ENCODE data around the gene FAM114A1.
"Not testable (repeated sequence)": the region's sequence is repeated elsewhere in the genome, so short reads cannot be mapped to it uniquely, and the experiment has no call there.

Gene FAM114A1

DNA sequence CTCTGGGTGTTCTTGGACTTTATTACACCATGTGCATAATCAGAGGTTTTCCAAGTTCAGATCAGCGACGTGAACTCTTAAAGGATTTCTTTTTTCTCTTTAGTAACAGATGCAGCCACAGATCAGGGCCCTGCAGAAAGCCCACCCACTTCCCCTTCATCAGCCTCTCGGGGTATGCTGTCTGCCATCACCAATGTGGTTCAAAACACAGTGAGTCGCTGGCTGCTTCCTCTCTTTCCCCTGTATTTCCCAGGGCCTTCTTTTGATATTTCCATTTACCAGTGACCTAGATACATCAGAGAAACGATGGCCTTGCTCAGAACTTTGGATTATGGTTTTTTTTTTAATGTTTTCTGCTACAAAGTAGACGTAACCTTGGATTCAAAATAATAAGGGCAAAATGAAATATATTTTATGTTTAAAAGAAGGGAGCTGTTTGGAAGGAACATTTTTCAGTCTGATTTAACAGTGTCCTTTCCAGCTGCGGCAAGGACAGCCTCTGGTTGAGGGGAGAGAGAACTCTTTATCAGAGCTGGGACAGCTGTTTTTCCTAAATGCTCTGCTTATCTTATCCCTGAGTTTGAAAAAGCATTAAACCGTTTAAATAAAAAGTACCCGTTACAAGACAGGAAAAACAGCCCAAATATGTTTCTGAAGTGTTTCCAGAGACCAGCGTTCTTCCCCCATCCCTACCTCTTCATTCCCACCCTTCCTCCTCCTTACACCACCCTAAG, 38.2 kb downstream of the FAM114A1 start:
- DNase-seq, result no peak

DNA sequence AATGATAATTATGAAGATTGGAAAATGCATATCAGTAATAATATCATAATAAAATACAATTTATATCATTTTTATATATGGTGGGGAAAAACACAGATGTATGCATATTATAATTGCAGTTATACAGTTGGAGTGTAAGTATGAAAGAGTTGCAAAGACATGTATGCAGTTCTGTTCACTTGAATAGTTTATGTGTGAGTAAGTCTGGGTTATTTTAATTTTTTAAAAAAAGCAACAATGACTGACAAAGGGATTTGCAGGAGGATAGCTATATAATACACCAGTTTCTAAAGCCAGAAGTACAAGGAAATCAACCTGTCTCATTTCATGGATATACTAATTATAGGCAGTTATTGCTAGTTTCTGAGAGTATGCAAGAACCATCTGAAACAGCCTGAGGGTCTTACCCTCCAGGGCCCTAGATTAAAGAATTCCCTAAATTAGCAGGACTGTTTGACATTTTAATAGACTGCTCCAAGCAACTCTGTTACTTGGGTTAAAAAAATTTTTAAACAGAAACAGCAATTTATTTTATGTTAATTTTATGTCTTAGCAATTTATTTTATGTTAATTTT, 40.2 kb downstream of the FAM114A1 start:
- no peak for DNase-seq

GRCh38 chr4:38909015-38909414, 41.4 kb downstream of the FAM114A1 start:
- no peak for DNase-seq

- no peak for DNase-seq
These were observed 43.7 kb downstream of the FAM114A1 start for GRCh38 chr4:38911257-38911656.

DNA sequence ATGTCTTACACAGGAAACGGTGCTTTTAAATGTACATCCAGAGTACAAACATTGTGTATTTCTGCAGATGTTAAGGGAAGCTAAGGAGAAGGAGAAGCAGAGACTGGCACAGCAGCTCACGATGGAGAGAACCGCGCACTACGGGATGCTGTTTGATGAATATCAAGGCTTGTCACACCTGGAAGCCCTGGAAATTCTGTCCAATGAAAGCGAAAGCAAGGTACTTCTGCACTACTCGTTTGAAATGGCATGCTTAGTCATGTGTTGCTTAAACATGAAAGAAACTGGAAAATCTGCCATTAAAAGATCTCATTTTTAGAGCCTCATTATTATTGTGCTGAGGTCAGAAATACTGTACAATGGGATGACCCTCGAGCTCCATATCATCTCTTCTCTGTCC, 47.2 kb downstream of the FAM114A1 start:
- no peak for DNase-seq

DNA sequence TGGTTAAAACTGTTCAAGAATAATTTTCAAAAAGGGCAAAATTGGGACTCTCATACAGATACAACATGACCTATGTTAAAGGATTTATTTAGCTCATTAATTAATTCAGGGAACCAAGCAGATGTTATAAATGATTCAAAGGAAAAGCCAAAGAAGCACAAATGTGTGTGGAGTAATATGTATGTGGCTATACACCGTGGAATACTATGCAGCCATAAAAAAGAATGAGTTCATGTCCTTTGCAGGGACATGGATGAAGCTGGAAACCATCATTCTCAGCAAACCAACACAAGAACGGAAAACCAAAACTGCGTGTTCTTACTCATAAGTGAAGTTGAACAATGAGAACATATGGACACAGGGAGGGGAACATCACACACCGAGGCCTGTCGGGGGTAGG, 48.7 kb downstream of the FAM114A1 start:
- not testable (repeated sequence) for DNase-seq

GRCh38 chr4:38917481-38918025, 49.9 kb downstream of the FAM114A1 start:
- no peak for DNase-seq

DNA sequence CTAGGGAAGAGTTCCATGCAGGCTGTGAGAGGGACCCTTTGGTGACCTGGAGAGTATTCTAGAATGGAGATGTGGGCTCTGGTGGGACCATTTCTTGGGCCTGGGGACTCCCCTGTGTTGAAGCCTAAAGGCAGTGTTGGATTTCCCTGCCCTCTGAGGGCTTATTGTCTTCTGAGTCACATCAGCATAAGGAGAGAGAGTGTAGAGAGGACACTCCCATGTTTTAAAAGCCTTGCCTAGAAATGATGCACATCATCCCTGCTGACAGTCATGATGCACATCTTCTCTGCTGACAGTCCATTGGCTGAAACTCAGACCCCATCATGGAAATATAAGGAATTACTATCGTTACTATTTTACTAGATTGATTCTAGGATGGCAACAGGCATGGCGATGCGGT, 51.9 kb downstream of the FAM114A1 start:
- no peak for DNase-seq

DNA sequence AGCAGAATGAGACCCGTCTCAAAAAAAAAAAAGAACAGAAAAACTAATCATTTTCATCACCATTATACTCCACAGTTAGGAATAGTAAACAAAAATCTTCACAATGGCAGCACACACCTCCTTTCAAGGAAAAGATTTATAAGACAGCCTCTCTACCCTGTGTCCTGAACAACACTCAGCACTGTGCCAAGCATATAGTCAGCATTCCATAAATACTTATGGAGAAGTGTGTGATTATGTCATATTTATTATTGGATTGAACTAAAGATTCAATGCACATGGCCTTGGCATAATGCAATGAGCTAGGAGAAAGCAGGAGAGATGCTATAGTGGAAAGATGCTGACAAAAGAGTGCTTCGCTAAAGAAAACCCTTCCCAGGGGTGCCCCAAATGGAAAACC, 52.6 kb downstream of the FAM114A1 start:
- DNase-seq, result no peak

- no peak for DNase-seq
These were observed 53.1 kb downstream of the FAM114A1 start for GRCh38 chr4:38920677-38921076.

GRCh38 chr4:38921151-38921550, 53.5 kb downstream of the FAM114A1 start:
- no peak for DNase-seq

DNA sequence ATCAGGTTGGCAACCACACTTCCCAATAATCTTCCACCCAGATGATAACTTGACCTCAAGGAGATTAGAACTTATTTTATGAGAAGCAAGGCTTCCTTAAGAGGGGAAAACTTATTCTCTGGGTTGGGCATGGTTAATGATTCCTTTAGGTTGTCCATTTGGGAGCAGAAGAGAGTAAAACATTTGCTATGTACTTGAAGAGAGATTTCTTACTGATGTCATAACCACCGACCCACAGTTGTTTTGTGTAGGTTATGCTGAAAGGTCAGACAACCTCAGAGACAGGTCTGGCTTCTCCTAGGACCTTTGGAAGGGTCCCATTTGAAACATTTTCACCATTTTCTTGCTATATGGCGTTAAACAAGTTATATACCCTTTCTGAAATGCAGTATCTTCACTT, 56.1 kb downstream of the FAM114A1 start:
- DNase-seq, result no peak

DNA sequence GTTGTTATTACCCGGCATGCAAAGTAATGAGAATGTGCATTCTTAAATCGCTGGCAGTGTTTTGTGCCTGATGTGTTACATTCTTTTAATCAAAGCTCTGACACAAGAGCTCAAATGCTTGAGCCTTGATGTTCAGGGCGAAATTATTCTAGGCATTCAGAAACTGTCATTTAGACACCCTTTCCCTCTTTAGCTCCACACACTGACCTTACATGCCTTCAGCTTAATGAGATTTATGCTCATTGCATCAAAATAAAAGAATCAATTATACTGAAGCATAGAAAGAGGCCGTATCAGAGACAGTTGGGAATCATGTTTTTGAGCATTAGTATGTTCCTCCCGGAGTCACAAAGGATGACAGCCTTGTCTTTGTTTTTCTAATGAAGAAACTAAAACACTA, 56.7 kb downstream of the FAM114A1 start:
- DNase-seq, result no peak

DNA sequence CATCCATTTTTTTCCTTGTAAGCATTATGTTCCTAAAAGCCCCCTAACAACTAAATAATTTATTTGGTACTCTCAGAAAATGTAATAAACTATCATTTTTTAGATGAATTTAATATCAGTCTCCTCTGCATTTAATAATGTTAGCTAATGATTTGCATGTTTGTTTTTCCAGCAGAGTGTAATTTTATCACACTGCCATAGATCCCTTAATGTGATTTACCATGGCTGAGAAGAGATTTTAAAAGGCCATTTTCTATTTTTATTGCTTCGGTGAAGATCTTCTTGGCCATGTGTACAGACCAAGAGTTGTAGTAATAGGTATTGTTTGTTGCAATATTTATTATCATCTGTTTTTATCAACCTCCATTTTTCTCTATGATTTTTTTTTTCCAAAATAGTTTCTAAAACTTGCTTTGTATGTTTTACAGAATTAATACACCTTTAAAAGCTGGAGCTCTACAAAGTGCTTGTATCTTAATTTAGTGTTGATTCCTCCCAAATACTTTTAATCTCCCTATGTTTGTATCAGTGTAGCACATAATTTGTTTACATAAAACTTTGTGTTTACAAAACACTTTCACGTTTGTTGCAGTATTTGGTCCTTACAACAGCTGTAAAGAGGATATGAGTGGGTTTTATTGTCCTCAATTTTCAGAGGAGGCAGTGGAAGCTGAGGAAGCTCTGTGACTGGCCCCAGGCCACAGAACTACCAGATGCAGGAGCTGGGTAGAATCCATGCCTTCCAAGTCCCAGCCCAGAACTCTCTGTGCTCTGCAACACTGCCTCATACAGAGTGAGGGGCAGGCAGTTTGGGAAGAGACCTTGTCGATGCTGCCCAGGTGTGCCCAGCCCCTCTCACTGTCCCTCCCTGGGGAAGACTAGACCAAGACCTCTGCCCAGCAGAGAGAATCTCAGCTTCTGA, 58.1 kb downstream of the FAM114A1 start:
- DNase-seq, result no peak

GRCh38 chr4:38926896-38927295, 59.3 kb downstream of the FAM114A1 start:
- no peak for DNase-seq

DNA sequence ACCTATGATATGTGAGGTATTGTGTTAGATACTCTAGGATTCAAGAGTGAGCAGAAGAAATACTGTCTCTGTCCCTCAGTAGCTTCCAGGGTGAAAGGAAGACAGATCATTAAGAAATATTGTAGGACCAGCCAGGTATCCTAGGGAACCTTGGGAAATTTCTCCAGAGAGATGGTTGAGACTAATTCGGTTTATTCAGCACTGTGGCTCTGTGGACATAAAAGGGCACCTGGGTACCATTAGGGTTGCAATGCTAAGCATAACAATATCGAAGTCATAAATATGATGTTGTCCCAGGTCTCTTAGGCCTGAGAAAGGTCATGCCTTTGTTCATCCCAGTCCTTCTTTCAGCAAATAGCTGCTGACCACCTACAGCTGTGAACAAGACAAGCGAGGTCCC, 61.0 kb downstream of the FAM114A1 start:
- no peak for DNase-seq

DNA sequence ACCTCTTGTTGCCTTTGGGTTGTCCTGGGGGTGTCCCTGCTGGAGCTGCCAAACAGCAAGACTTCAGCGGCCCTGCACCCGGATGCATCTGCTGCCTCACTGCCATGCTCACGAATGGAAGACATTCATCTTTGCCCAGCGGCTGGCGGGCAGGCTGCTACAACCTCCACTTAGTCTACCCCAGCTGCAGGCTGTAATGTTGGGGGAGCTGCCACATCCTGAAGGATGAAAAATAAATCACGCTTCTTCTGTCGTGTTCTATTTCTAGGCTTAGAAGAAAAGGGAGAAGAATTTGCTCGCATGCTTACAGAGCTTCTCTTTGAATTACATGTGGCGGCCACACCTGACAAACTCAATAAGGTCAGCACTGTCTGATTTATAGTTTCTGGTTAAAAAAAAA, 61.4 kb downstream of the FAM114A1 start:
- DNase-seq, result no peak

DNA sequence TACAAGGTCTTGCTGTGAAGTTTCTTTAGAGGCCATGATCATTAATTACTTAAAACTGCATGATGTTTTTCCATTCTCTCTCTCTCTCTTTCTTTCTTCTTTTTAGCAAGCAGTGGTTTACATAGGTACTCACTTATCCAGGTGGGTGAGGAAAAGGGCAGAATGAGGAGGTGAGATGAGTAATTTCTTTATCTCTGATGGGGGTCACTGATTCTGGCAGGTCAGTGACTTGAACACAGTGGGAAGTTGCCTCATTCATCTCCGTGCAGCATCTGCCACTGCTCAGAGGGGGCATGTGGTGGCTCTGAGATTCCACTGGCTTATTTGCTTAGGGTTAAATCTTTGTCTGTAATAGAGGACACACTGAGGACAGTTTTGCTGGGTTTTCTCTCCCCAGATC, 62.6 kb downstream of the FAM114A1 start:
- no peak for DNase-seq

DNA sequence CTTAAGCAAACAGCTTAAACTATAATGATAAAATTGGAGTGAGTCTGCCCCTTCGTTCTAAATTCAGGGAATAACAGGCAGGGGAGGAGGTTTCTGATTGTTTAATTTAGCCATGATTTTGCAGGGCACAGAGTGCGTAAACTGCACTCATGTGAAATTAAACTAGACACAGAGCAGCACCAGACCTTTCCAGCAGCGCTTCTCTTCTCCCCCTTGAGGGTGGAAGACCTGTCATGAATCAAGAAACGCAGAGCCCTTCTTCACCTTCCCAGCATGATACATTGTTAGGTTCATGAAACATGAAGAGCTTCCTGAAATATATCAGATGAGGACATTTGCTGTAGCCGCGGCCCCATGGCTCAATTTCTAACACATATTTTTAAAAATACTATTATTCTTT, 63.1 kb downstream of the FAM114A1 start:
- no peak for DNase-seq

GRCh38 chr4:38931125-38931524, 63.5 kb downstream of the FAM114A1 start:
- no peak for DNase-seq

DNA sequence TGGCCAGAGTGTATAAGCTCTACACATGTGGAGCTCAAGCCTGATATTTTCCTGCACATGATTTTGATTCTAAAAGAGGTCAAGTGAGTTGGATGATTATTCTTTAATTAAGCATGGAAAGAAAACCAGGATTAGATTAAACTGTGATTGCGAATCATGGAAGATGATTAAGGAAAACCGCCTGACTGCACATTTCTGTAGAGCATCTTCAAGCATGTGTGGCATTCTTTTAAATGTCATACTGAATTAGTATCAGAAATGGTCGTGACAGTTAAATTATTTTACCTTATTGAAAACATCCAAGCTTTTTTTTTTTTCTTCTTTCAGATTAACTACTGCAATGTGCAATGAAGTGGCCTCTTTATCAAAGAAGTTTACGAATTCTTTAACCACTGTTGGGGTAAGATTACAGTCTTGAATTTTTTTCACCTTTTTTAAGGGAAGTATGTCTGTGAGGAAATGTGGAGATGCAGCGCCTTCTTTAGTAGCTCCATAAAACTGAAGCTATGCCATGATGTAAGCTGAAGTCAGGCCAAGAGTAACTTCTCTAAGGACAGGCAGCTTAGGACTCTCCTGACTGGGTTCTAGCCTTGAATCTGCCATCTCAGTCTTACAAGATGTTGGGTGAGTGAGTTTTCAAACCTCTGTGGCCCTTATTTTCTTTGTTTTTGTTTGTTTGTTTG, 67.9 kb downstream of the FAM114A1 start:
- DNase-seq, result no peak

DNA sequence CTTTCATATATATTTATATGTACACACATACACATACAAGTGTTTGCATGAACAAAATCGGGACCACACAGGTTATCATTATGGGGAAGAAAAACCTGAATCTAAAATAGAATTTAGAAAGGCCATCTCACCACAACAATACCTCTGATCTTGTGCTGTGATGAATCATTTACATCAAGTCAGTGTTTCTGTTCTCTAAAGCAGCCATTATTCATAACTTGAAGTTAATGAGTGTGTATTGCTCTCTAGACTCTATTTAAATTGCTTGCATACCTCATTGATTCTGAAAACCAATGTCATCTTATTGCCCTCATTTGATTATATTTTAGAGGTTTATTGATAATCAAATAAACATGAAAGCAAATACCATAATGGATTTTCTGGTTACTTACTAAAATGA, 71.6 kb downstream of the FAM114A1 start:
- DNase-seq, result no peak

GRCh38 chr4:38940476-38940875, 72.9 kb downstream of the FAM114A1 start:
- no peak for DNase-seq
